Left lung (tissue), 10 donors: ENCODE data around the gene ZNF831. TPM values are rescaled to one million over a fixed set of nuclear protein-coding genes. Genes with fewer than 3 reads are reported as not detected.

Experiments
- ATAC-seq: fragments of 200-7000 bp; cut with Tn5 transposase; one replicate; pipeline ENCODE4 v1.9.1; 2020; ENCODE audit warnings: moderate library complexity
- DNase-seq, 4 donors: peaks; one replicate each; pipeline ENCODE4 v3.0.0-alpha.2; 2013 to 2020
- H3K27ac ChIP-seq, 2 donors: fragments of 200-600 bp; sonication (generic) in 1 of 2; one replicate each; pipeline versions ENCODE4 v1.5.0 to v1.8.0; 2020 to 2021
- H3K27me3 ChIP-seq, 2 donors: fragments of 200-600 bp; sonication (generic) in 1 of 2; one replicate each; pipeline versions ENCODE4 v1.5.0 to v1.8.0; 2020 to 2021
- H3K36me3 ChIP-seq, 2 donors: fragments of 200-600 bp; sonication (generic) in 1 of 2; one replicate each; pipeline versions ENCODE4 v1.5.0 to v1.8.0; 2020 to 2021
- H3K4me1 ChIP-seq, 2 donors: fragments of 200-600 bp; one replicate each; pipeline ENCODE4 v1.8.0; 2021
- H3K4me3 ChIP-seq, 2 donors: fragments of 200-600 bp; sonication (generic) in 1 of 2; one replicate each; pipeline versions ENCODE4 v1.5.0 to v1.8.0; 2020 to 2021; ENCODE audit warnings: mild to moderate bottlenecking in 1 of 2
- H3K9me3 ChIP-seq, 2 donors: fragments of 200-600 bp; sonication (generic) in 1 of 2; one replicate each; pipeline versions ENCODE4 v1.5.0 to v1.8.0; 2020 to 2021
- CTCF ChIP-seq, 2 donors: fragments of 200-600 bp; sonication (generic) in 1 of 2; IDR thresholded peaks; one replicate each; pipeline versions ENCODE4 v1.5.0 to v1.8.0; 2021; ENCODE audit warnings: antibody characterized with exemption in 2 of 2
- intact Hi-C, 2 donors: fragments of 100-400 bp; cut with DNase I; formaldehyde crosslinking; loops; one replicate each; pipeline versions ENCODE4 v1.11.2 to v1.14.2; 2022
- polyA plus RNA-seq, 6 donors: library from polyadenylated mRNA; unstranded; fragments of 120-200 nt; gene quantifications; one replicate each; pipeline ENCODE4 v1.2.1, GENCODE V29; 2013; ENCODE audit not compliant: insufficient read length in 6 of 6
- total RNA-seq, 2 donors: library from RNA; stranded (reverse); fragmentation: NEBNext Ultra II Directional; extraction: Animal tissue kit (Norgen Biotek cat#: 25700); gene quantifications; one replicate each; pipeline ENCODE4 v1.2.1, GENCODE V29; 2021
- donor health status: DM: no; HTN: yes; CAD: no.
- donor health status: DM: no; HTN: no; CAD: no.

Gene ZNF831
- total and polyA plus RNA-seq, 8 donors, result 0.13 to 1.1 (median 0.18) TPM

- no peak overlapping the region for H3K27ac ChIP-seq
- ATAC-seq, result no peak
- intact Hi-C loops, result no loop called here
- no peak for TF ChIP-seq CTCF (IDR thresholded peaks at IDR 0.05)
- no peaks in the 10 kb centered on the region for H3K36me3 ChIP-seq
- no peaks in the 10 kb centered on the region for H3K9me3 ChIP-seq
- no peak overlapping the region for H3K4me3 ChIP-seq
- no peak for DNase-seq
- no peaks in the 10 kb centered on the region for H3K4me1 ChIP-seq
- H3K27me3 ChIP-seq, result no peaks in the 10 kb centered on the region
Observed at GRCh38 chr20:59175861-59176260, 12.2 kb downstream of the ZNF831 start.

GRCh38 chr20:59176812-59177211 is 13.2 kb downstream of the ZNF831 start:
- no peaks in the 10 kb centered on the region for H3K9me3 ChIP-seq
- H3K27ac ChIP-seq, result no peak overlapping the region
- H3K4me3 ChIP-seq, result no peak overlapping the region
- TF ChIP-seq CTCF (IDR thresholded peaks at IDR 0.05), result no peak
- no peaks in the 10 kb centered on the region for H3K4me1 ChIP-seq
- intact Hi-C loops, result no loop called here
- DNase-seq (no peak), ATAC-seq (no peak)
- no peaks in the 10 kb centered on the region for H3K36me3 ChIP-seq
- no peaks in the 10 kb centered on the region for H3K27me3 ChIP-seq

GRCh38 chr20:59177266-59178250 is 13.9 kb downstream of the ZNF831 start:
- ATAC-seq, result no peak
- no peaks in the 10 kb centered on the region for H3K9me3 ChIP-seq
- no peaks in the 10 kb centered on the region for H3K27me3 ChIP-seq
- H3K4me1 ChIP-seq, result no peaks in the 10 kb centered on the region
- intact Hi-C loops, result no loop called here
- TF ChIP-seq CTCF (IDR thresholded peaks at IDR 0.05), result no peak
- DNase-seq, result no peak
- no peak overlapping the region for H3K27ac ChIP-seq
- no peaks in the 10 kb centered on the region for H3K36me3 ChIP-seq
- no peak overlapping the region for H3K4me3 ChIP-seq

- H3K27me3 ChIP-seq, result no peaks in the 10 kb centered on the region
- no peak overlapping the region for H3K27ac ChIP-seq
- DNase-seq (no peak), ATAC-seq (no peak)
- H3K9me3 ChIP-seq, result no peaks in the 10 kb centered on the region
- H3K36me3 ChIP-seq, result no peaks in the 10 kb centered on the region
- no peaks in the 10 kb centered on the region for H3K4me1 ChIP-seq
- intact Hi-C loops, result no loop called here
- no peak overlapping the region for H3K4me3 ChIP-seq
- no peak for TF ChIP-seq CTCF (IDR thresholded peaks at IDR 0.05)
Observed at GRCh38 chr20:59178983-59179595, 15.5 kb downstream of the ZNF831 start.

GRCh38 chr20:59179988-59180387 is 16.4 kb downstream of the ZNF831 start:
- no peaks in the 10 kb centered on the region for H3K27me3 ChIP-seq
- H3K27ac ChIP-seq, result no peak overlapping the region
- intact Hi-C loops, result no loop called here
- DNase-seq, result no peak
- H3K4me3 ChIP-seq, result no peak overlapping the region
- no peak for TF ChIP-seq CTCF (IDR thresholded peaks at IDR 0.05)
- ATAC-seq, result no peak
- H3K9me3 ChIP-seq, result no peaks in the 10 kb centered on the region
- no peaks in the 10 kb centered on the region for H3K4me1 ChIP-seq
- no peaks in the 10 kb centered on the region for H3K36me3 ChIP-seq
